Upper lobe of right lung (tissue), 1 donor: Measurements from ENCODE around the gene BMF. TPM values are rescaled to one million over a fixed set of nuclear protein-coding genes. Genes with fewer than 3 reads are reported as not detected.

Experiments
- ATAC-seq: fragments of 200-7000 bp; cut with Tn5 transposase; one replicate; pipeline ENCODE4 v1.9.1; 2020; ENCODE audit warnings: mild to moderate bottlenecking, moderate library complexity
- DNase-seq: peaks from one replicate; pipeline ENCODE4 v3.0.0-alpha.2; 2020
- H3K27ac ChIP-seq: fragments of 200-600 bp; one replicate; pipeline ENCODE4 v1.8.0; 2022
- H3K27me3 ChIP-seq: fragments of 200-600 bp; one replicate; pipeline ENCODE4 v1.8.0; 2022; ENCODE audit warnings: mild to moderate bottlenecking
- H3K36me3 ChIP-seq: fragments of 200-600 bp; one replicate; pipeline ENCODE4 v1.8.0; 2022
- H3K4me1 ChIP-seq: fragments of 200-600 bp; one replicate; pipeline ENCODE4 v1.8.0; 2022
- H3K4me3 ChIP-seq: fragments of 200-600 bp; one replicate; pipeline ENCODE4 v1.8.0; 2022; ENCODE audit warnings: mild to moderate bottlenecking
- H3K9me3 ChIP-seq: fragments of 200-600 bp; one replicate; pipeline ENCODE4 v1.8.0; 2022
- CTCF ChIP-seq: fragments of 200-600 bp; IDR thresholded peaks from one replicate; pipeline ENCODE4 v1.8.0; 2022; ENCODE audit warnings: antibody characterized with exemption
- intact Hi-C: fragments of 100-400 bp; cut with DNase I; formaldehyde crosslinking; loops from one replicate; pipeline ENCODE4 v1.11.0; 2022
- total RNA-seq: library from RNA; stranded (reverse); fragmentation: NEBNext Ultra II Directional; extraction: Animal tissue kit (Norgen Biotek cat#: 25700); gene quantifications from one replicate; pipeline ENCODE4 v1.2.1, GENCODE V29; 2021
- donor health status: DM: no; HTN: yes; CAD: no; lungs with severe emphysema.

BMF gene
- total RNA-seq, 1 donor from 2014 or later: 15.4 TPM

- no peaks in the 10 kb centered on the region for H3K27me3 ChIP-seq
- no peaks in the 10 kb centered on the region for H3K9me3 ChIP-seq
- TF ChIP-seq CTCF: no peak
- no peaks in the 10 kb centered on the region for H3K36me3 ChIP-seq
- no peak for ATAC-seq
- DNase-seq: no peak
- no peak overlapping the region for H3K4me3 ChIP-seq
- intact Hi-C loops: no loop called here
- peaks cover 22% of the 10 kb centered on the region for H3K4me1 ChIP-seq
- H3K27ac ChIP-seq: no peak overlapping the region
Measured at GRCh38 chr15:40066589-40066988, 42.1 kb downstream of the BMF start.

- no peak for TF ChIP-seq CTCF
- H3K36me3 ChIP-seq: no peaks in the 10 kb centered on the region
- DNase-seq (no peak), ATAC-seq (no peak)
- no peak overlapping the region for H3K27ac ChIP-seq
- intact Hi-C loops: no loop called here
- H3K4me1 ChIP-seq: peaks cover 22% of the 10 kb centered on the region
- no peaks in the 10 kb centered on the region for H3K9me3 ChIP-seq
- H3K4me3 ChIP-seq: no peak overlapping the region
- no peaks in the 10 kb centered on the region for H3K27me3 ChIP-seq
Measured at GRCh38 chr15:40065166-40065565, 43.5 kb downstream of the BMF start.

- no peak overlapping the region for H3K4me3 ChIP-seq
- no peaks in the 10 kb centered on the region for H3K27me3 ChIP-seq
- no peaks in the 10 kb centered on the region for H3K9me3 ChIP-seq
- H3K27ac ChIP-seq: no peak overlapping the region
- peaks cover 15% of the 10 kb centered on the region for H3K4me1 ChIP-seq
- no peak for DNase-seq
- H3K36me3 ChIP-seq: no peaks in the 10 kb centered on the region
- no peak for ATAC-seq
- intact Hi-C loops: no loop called here
- TF ChIP-seq CTCF: no peak
Measured at GRCh38 chr15:40064231-40064894, 44.3 kb downstream of the BMF start.

GRCh38 chr15:40063563-40064011, 45.1 kb downstream of the BMF start:
- TF ChIP-seq CTCF: no peak
- H3K27ac ChIP-seq: no peak overlapping the region
- no peaks in the 10 kb centered on the region for H3K9me3 ChIP-seq
- ATAC-seq (no peak), DNase-seq (no peak)
- H3K36me3 ChIP-seq: no peaks in the 10 kb centered on the region
- H3K4me1 ChIP-seq: peaks cover 7% of the 10 kb centered on the region
- H3K4me3 ChIP-seq: no peak overlapping the region
- no peaks in the 10 kb centered on the region for H3K27me3 ChIP-seq
- intact Hi-C loops: no loop called here

- Histone ChIP-seq H3K27me3 (no peaks in the 10 kb centered on the region), H3K27ac (no peak overlapping the region), H3K4me3 (no peak overlapping the region), H3K36me3 (no peaks in the 10 kb centered on the region), H3K9me3 (no peaks in the 10 kb centered on the region), H3K4me1 (peaks cover 1% of the 10 kb centered on the region)
- no peak for TF ChIP-seq CTCF
- intact Hi-C loops: no loop called here
- ATAC-seq: no peak
- no peak for DNase-seq
Measured at GRCh38 chr15:40062816-40063562, 45.7 kb downstream of the BMF start.
